IPS DF 19.7 (cell line): ENCODE measurements around the gene ZNF335.
A peak's percentile ranks its signal among the peaks of the same experiment; 100 is the strongest.
"Not testable (repeated sequence)": the region's sequence is repeated elsewhere in the genome, so short reads cannot be mapped to it uniquely, and the experiment has no call there.

ENCODE experiments used
- DNase-seq: peaks from one replicate; pipeline ENCODE4 v3.0.0-alpha.2; 2013; ENCODE audit warnings: low read depth, low spot score

The ZNF335 gene

DNA sequence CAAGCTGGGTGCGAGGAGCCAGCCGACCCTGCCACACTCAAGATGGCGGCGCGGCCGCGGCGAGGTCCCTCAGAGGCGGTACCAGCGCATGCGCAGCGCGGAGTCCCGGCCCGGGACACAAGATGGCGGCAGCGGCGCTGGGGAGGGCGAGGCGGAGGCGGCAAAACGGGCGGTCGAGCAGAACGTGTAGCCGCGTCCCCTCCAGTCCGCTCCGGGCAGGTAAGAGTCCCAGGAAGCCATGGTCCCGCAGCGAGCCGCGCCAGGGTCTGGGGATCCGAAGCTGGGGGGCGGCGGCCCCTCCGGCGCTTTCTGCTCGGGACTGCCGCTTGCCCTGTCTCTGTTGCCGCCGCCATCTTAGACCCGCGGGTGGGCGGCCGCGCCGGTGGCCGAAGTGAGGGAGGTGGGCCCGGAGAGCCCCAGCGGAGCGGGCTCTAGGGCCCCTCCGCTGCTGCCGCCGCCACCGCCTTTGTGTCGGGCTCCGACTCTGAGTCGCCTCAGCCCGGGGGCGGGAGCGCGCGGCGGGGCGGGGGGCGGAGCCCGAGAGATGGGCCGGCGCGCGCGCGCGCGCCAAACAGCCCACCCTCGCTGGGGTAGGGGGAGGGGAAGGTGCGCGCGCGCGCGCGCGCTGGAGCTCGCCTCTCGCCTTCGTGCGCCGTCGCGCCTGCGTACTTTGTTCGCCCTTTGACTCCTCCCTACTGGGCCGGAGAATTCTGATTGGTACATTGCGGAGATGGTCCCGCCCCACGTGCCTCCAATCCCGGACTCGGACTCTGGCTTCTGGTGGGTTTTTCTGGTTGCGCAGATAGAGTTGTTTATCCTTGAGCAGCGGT lies 37.2 kb downstream of the ZNF335 start, which contains the start of gene PCIF1:
PCIF1 (plus strand) TSS at position 98 of the 830 bp plus-strand sequence. CDS start 4,317 bp downstream, outside the sequence.
- DNase-seq: no peak

DNA sequence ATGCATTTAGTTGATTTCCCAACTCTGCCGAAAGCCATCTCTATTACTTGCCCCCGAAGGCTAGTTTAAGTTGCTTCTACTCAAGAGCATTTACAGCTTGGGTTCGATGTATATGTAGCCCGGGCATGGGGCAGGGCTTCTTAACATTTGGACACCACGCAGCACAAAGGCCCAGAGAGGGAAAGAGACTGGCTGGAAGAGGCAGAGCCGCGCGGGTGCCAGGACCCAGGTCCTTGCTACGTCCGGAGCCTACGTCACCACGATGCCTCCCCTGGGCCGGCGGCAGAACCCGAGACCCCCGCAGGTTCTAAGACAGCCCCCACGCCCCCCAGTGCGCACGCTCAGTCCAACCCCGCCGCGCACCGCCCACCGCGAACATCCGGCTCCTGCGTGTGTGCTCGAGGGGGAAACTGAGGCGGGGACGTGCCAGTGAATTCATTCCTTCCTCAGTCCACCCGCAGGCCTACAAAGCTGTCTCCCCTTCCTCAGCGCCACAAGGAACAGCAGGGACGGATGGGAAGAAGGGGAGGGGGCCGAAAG lies 37.9 kb downstream of the ZNF335 start:
- DNase-seq: no peak

DNA sequence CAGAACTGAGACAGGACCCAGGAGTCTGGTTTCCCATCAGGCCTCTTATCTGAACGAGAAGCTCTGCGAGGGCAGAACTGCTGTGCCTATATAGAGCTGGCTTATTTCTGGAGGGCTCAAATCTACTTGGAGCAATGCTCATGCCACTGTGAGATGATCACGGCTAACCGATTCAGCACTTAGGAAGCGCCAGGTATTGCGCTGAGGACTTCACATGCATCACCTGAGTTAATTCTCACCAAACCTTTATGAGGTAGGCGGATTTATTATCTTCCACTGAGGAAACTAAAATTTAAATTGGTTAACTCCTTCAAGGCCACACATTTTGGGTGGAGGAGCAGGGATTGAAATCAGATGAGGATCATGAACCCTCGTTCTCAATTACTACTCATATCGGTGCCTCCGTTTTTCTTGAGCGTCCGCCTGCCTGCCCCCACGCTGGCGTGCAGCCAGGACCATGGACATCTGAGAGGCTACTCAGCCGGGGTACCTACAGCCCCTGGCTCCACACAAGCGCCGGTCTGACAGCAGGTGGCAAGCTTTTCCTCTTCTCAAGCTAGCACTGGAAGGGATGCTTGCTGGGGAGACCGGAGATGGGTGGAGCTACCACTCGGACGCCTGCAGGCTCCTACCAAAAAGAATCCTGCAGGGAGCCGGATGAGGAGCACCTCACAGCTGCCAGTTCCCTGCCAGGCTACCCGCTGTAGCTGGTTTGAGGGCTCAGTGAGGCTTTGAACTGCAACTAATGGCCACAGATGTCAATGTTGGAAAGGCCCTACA lies 38.5 kb downstream of the ZNF335 start:
- DNase-seq: peak; percentile 86

- DNase-seq: not testable (repeated sequence)
Measured at GRCh38 chr20:45931680-45932079, 40.3 kb downstream of the ZNF335 start.

DNA sequence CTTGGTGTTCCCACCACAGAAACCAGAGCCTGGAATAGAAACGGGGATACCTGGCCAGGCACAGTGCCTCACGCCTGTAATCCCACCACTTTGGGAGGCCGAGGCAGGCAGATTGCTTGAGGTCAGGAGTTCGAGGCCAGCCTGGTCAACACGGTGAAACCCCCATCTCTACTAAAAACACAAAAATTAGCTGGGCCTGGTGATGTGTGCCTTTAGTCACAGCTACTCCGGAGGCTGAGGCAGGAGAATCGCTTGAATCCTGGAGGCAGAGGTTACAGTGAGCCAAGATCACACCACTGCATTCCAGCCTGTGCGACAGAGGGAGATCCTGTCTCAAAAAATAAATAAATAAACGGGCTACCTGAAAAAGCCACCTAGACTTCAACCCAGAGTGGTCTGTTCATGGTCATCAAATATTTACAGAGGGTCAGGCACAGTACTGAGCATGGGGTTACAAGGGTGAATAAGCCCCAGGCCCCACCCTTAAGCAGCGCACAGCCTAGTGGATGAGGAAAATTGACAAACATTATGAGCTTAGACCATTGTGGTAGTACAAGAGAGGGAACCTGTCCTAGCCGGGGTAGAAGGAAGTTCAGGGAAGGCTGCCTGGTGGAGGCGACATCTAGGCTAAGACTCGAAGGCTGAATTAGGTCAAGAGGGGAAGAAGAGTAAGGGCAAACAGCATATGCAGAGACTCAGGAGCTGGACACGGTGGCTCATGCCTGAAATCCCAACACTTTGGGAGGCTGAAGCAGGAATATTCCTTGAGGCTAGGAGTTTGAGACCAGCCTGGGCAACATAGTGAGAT lies 44.7 kb downstream of the ZNF335 start:
- DNase-seq: no peak

- no peak for DNase-seq
Measured at GRCh38 chr20:45926731-45927070, 45.3 kb downstream of the ZNF335 start.

GRCh38 chr20:45925821-45926506 lies 46.0 kb downstream of the ZNF335 start:
- DNase-seq: no peak

DNA sequence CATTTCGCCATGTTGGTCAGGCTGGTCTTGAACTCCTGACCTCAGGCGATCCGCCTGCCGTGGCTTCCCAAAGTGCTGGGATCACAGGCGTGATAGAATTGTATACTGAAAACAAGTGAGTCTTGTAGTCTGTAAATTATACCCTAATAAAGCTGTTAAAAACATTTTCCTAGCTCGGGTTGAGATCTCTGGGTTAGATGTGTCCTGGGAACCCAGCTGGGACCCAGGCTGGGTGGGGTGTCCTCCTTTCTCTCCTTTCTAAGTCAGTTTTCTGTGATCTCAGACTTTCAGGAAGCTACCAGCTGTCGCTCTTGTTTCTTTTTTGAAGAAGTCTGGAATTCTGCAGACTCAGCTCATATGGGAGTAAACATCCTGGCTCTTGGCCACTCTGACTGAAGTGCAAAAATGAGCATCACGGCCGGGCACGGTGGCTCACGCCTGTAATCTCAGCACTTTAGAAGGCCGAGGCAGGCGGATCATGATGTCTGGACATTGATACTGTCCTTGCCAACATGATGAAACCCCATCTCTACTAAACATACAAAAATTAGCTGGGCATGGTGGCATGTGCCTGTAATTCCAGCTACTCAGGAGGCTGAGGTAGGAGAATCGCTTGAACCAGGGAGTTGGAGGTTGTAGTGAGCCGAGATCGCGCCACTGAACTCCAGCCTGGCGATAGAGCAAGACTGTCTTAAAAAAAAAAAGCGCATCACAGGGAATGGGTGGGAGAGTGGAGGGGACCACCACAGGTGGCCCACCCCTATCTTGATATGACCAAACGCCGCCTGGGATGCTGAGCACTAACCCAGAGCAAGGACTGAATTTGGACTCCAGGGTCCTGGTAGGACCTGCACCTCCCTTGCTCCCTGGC lies 47.4 kb downstream of the ZNF335 start:
- no peak for DNase-seq

DNA sequence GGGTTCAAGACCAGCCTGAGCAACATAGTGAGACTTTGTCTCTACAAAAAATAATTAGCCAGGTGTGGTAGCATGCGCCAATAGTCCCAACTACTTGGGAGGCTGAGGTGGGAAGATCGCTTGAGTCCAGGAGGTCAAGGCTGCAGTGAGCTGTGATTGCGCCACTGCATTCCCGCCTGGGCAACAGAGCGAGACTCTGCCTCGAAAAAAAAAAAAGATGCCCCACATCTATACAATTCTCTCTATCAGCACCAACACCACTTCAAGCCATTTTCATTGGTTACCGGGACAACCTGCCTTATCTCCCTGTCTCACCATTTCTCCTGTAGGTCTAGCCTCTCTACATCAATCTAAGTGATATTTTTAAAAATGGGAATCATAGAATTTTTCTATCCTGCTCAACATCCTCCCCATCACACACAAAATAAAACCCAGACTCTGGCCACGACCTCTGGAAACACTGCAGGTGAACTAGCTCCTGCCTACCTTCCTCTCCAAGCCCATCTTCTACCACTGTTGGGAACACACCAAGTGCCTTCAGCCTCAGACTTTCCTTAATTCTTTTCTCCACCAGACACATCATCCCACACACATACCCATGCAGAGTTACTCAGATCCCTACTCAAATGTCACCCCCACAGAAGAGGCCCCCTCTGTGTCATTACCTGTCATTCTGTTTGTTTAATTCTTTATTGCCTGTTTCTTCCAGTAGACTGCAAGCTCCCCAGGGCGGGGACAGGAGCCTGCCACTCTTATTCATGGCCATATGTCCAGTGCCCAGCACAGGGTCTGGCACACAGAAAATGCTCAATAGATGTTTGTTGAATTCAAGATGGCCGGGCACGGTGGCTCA lies 50.4 kb downstream of the ZNF335 start:
- DNase-seq: no peak

DNA sequence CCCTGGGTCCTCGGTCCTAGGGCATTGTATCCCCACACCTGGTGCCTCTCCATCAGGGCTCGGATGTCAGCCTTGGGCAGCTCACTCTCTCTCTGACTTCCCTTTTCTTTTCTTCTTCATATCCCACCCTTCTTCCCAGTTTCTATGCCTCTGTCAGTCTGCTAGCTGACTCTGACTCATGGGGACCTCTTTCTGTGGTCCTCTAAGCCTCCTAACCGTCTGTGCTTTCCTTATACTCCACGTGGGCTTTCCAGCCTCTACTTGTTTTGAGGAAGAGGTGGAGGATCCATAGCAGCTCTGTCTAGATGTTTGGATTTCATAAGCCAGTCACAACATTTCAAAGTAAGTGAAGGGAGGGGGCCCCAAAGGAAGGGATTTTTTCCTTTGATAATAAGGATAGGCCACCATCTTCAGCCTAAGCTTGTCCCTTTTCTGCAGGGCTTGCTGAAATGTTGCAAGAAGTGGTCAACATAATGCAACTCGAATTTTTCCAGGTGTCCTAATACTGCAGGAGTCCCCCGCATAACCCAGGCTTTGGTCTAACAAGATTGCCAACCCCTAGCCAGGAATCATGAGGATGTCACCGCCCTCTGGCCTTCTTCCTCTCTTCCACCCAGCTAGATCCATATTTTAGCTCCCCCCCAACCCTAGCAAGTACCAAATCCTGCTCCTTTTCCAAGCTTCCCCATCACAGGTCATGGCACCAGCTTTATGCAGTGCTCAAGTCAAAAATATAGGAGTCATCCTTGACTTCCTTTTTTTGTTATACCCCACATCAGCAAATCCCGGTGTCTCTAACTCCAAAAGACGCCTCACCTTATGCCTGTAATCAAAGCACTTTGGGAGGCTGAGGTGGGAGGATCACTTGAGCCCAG lies 51.3 kb downstream of the ZNF335 start:
- no peak for DNase-seq

- DNase-seq: no peak
Measured at GRCh38 chr20:45919542-45920399, 52.2 kb downstream of the ZNF335 start.

DNA sequence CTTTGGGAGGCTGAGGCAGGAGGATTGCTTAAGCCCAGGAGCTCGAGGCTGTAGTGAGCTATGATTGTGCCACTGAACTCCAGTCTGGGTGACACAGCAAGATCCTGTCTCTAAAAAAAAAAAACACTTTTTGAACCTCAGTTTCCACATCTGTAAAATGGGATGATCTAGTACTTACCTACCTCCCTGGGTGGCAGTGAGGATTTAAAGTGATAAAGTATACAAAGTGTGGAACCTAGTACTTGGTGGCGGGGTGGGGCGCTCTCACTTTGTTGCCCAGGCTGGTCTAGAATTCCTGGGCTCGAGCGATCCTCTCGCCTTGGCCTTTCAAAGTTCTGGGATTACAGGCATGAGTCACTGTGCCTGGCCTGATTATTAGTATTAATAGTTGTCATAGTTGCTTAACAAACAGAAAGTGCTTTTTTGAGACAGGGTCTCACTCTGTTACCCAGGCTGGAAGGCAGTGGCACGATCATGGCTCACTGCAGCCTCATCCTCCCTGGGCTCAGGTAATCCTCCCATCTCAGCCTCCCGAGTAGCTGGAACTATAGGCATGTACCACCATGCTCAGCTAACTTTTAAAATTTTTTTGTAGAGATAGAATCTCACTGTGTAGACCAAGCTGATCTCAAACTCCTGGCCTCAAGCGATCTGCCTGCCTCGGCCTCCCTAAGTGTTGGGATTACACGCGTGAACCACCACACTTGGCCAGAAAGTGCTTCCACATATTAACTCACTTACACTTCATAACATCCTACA lies 53.0 kb downstream of the ZNF335 start:
- DNase-seq: no peak

- no peak for DNase-seq
Measured at GRCh38 chr20:45918182-45918737, 53.7 kb downstream of the ZNF335 start.

DNA sequence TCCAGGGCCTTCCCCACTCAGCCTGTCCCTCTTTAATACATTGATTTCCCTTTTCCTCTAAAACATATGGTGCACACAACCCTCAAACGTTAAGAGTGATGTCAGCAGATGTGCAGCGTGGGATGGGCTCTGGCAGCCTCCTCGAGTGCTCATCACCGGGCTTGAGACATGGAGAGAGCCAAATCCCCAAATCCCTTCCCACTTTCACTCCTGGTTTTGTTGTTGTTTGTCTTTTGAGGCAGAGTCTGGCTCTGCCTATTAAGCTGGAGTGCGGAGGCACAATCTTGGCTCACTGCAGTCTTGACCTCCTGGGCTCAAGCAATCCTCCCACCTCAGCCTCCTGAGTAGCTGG lies 54.2 kb downstream of the ZNF335 start:
- DNase-seq: no peak

DNA sequence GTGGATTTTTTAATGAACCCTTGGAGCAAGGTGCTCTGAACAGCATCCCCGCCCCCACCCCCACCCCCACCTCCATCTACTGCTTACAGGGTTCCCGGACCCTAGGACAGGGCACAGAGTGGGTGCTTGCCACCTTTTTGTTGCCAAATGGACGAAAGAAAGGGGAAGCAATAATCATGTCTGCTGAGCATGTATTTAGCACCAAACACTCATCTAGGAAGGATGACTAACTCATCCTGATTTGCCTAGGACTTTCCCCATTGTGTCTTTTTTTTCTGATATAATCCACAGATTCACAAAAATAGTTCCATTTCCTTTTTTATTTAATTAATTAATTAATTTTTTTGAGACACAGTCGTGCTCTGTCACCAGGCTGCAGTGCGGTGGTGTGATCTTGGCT lies 58.9 kb downstream of the ZNF335 start:
- no peak for DNase-seq

DNA sequence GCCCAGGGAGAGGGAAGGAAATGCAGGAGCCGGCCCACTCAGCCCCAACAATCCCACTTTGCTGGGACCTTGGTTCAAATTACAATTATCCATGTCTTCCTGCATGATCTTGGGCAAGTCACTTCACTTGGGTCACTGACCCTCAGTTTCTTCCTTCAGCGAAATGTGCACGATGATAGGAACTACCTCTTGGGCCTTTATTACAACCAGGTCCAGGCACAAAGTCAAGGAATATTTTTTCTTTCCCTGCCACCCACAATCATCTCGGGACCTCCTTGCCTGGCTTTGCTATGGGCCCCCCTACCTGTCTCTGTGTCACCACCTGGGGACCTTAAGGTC lies 59.7 kb downstream of the ZNF335 start:
- no peak for DNase-seq
